NCI-H2196 treated with DMSO at 0.1 percent for 48 hours (cell line): ENCODE measurements around the gene SNX21.

Experiments
- DNase-seq: peaks from one replicate; lab custom pipeline; 2025; ENCODE audit not compliant: unreplicated experiment; lab: John Stamatoyannopoulos, UW

The SNX21 gene

GRCh38 chr20:45878076-45878761 is 44.6 kb downstream of the SNX21 start:
- no peak for DNase-seq

- peak; percentile 95 for DNase-seq
Observed at GRCh38 chr20:45880988-45881788, 47.6 kb downstream of the SNX21 start, which contains the start of gene ZSWIM1. Gene ZSWIM1, plus strand, starts transcription at chr20:45881227. Its CDS starts 1,366 bp downstream, at chr20:45882593.

GRCh38 chr20:45882469-45883099 is 49.0 kb downstream of the SNX21 start:
- DNase-seq, result no peak

GRCh38 chr20:45883100-45883469 is 49.5 kb downstream of the SNX21 start:
- DNase-seq, result no peak

GRCh38 chr20:45886590-45887345 is 53.2 kb downstream of the SNX21 start:
- DNase-seq, result no peak

GRCh38 chr20:45887346-45887715 is 53.7 kb downstream of the SNX21 start, which contains the start of gene SPATA25:
Gene SPATA25, minus strand, starts transcription at chr20:45887622. Its CDS starts 32 bp downstream, at chr20:45887590.
- DNase-seq, result no peak

- no peak for DNase-seq
Observed at GRCh38 chr20:45888681-45889080, 55.1 kb downstream of the SNX21 start.

GRCh38 chr20:45890077-45890984 is 56.7 kb downstream of the SNX21 start:
- peak; percentile 34 for DNase-seq

- peak; percentile 48 for DNase-seq
Observed at GRCh38 chr20:45890985-45891983, 57.7 kb downstream of the SNX21 start, which contains the start of the genes CTSA and NEURL2. Gene CTSA, plus strand, starts transcription at chr20:45891335. Its CDS starts 234 bp downstream, at chr20:45891569. Gene NEURL2, minus strand, starts transcription at chr20:45891208. Its CDS starts 217 bp downstream, at chr20:45890991.

- no peak for DNase-seq
Observed at GRCh38 chr20:45892049-45892825, 58.6 kb downstream of the SNX21 start.
